Fibroblast of peridontal ligament (primary cell): ENCODE measurements around the gene GDA.

Source experiments
- DNase-seq: peaks from one replicate; pipeline ENCODE4 v3.0.0-alpha.2; 2010; ENCODE audit errors: extremely low read depth

GDA gene

GRCh38 chr9:72149231-72149975, at the start of gene GDA:
TSS of gene GDA (plus strand) at chr9:72149440. CDS start at chr9:72149560, 120 bp downstream.
- no peak for DNase-seq

- no peak for DNase-seq
Observed at GRCh38 chr9:72102520-72102919, 46.7 kb upstream of the GDA start.

GRCh38 chr9:72113056-72113455, 36.2 kb upstream of the GDA start:
- DNase-seq = no peak

GRCh38 chr9:72119853-72120252, 29.4 kb upstream of the GDA start:
- DNase-seq = no peak

GRCh38 chr9:72124947-72125346, 24.3 kb upstream of the GDA start:
- DNase-seq = no peak

GRCh38 chr9:72127753-72128152, 21.5 kb upstream of the GDA start:
- DNase-seq = no peak

- DNase-seq = no peak
Observed at GRCh38 chr9:72128526-72128925, 20.7 kb upstream of the GDA start.

GRCh38 chr9:72129271-72130156, 19.7 kb upstream of the GDA start:
- no peak for DNase-seq

- no peak for DNase-seq
Observed at GRCh38 chr9:72130321-72130720, 18.9 kb upstream of the GDA start.

- no peak for DNase-seq
Observed at GRCh38 chr9:72131206-72131605, 18.0 kb upstream of the GDA start.

- no peak for DNase-seq
Observed at GRCh38 chr9:72132052-72132451, 17.2 kb upstream of the GDA start.

- no peak for DNase-seq
Observed at GRCh38 chr9:72133365-72134035, 15.7 kb upstream of the GDA start.

- no peak for DNase-seq
Observed at GRCh38 chr9:72134801-72135200, 14.4 kb upstream of the GDA start.

GRCh38 chr9:72137697-72138365, 11.4 kb upstream of the GDA start:
- DNase-seq = no peak

- no peak for DNase-seq
Observed at GRCh38 chr9:72139226-72139625, 10.0 kb upstream of the GDA start.

GRCh38 chr9:72140586-72140985, 8.7 kb upstream of the GDA start:
- DNase-seq = no peak

GRCh38 chr9:72141484-72141883, 7.8 kb upstream of the GDA start:
- DNase-seq = no peak

GRCh38 chr9:72144756-72145492, 4.3 kb upstream of the GDA start:
- DNase-seq = no peak

- DNase-seq = no peak
Observed at GRCh38 chr9:72145733-72146505, 3.3 kb upstream of the GDA start.

GRCh38 chr9:72147676-72148075, 1.6 kb upstream of the GDA start:
- no peak for DNase-seq
